Right ventricle myocardium inferior (tissue), 1 donor: Measurements from ENCODE around the gene UBE2D4. TPM values are rescaled to one million over a fixed set of nuclear protein-coding genes. Genes with fewer than 3 reads are reported as not detected.

Experiments used
- ATAC-seq: fragments of 200-7000 bp; cut with Tn5 transposase; one replicate; pipeline ENCODE4 v1.9.1; 2020; ENCODE audit warnings: mild to moderate bottlenecking, moderate library complexity
- DNase-seq: peaks from one replicate; pipeline ENCODE4 v3.0.0; 2021; ENCODE audit errors: missing footprints
- intact Hi-C: fragments of 100-400 bp; cut with DNase I; formaldehyde crosslinking; loops from one replicate; pipeline ENCODE4 v1.11.0; 2022
- total RNA-seq: library from RNA; stranded (reverse); fragmentation: NEBNext Ultra II Directional; extraction: Animal tissue kit (Norgen Biotek cat#: 25700); gene quantifications from one replicate; pipeline ENCODE4 v1.2.1, GENCODE V29; 2021
- donor health status: DM: no; HTN: yes; CAD: no; lungs with severe emphysema.

Gene UBE2D4
- total RNA-seq, 1 donor from 2014 or later, result 51.2 TPM

DNA sequence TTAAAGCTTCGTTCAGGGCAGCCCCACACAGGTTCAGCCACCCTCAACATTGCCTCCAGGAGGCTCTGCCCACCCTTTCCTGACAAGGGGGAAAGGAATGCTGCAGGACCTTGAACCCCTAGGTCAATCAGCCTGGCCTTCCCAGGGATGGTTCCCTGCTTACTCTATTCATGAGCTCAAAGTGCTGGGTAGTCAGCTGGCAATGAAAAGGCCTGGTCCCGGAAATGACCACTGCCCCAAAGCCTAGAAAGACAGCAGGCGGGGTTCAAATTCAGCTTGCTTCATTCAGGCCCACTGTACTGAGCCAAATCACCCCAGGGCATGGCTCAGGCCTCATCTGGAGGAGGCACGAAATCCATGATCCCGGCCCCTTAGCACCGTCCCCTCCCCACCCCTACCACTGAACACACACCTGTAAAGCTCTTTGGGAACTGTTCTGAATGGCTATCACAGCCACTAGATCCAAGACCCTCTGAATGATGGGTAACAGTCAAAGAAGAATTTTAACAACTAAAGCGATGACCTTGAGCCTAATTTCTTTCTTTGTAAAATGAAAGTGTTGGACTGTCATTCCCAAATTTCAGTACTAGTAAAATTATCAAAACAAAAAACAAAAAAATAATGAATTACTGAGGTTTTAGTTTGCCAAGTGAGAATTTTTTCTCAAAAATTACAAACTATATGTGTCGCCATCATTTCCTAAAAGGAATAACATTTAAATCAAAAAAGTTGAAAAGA lies 20.9 kb upstream of the UBE2D4 start:
- peak; percentile 23 for ATAC-seq
- intact Hi-C loops, result no loop called here
- DNase-seq, result no peak

DNA sequence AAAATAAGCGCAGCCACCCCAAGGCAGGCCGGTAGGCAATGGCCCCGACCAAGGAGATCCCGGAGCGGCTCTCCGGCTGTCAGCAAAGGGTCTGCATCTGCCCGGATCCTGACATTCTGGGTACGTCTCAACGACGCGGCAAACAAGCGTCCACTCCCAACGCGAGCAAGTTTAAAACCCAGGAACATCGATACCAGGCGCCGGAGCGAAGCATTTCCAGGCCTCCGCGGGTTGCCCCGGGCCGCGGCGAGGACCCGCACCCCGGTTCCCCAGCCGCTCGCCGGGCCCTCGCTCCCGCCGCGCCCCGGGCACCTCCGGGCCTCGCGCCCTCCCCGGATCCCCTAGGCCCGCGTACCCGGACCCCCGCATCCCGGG lies 20.3 kb upstream of the UBE2D4 start:
- intact Hi-C loops, result no loop called here
- DNase-seq (no peak), ATAC-seq (peak; percentile 25)

DNA sequence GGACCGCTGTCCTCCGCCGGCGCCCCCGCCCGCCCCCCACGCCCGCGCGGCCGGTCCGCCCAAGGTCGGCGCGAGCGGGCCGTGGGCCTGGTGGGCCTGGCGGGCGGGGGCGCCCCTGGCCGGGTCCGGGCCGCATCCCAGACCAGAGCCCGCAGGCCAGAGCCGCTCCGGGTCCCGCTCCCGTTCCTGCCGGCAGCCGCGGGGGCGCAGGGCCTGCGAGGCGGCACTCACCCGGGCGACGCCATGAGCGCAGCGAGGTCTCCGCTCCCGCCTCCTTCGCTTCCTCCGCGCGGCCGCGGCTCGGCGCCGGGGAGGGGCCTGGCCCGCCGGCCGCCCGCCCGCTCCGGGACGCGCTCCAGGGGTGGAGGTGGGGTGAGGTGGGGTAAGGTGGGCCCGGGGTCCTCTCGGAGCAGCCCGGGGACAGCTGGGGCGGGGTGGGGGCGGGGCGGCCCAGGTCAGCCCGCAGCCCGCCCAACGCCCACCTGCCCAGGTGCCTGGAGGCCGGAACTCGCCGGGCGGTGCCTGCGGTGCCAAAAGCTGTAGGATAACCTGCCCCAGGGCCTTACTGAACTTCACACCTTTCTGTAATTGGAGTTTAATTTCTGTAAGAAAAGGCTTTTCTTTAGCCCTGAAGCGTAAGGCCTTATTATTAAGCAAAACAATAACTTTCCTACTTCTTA lies 19.8 kb upstream of the UBE2D4 start, which contains the start of gene URGCP:
URGCP (minus strand) TSS at position 266 of the 680 bp plus-strand sequence; CDS start at position 245, 21 bp downstream.
- DNase-seq (peak; percentile 79), ATAC-seq (peak; percentile 84)
- intact Hi-C loops, result no loop called here

DNA sequence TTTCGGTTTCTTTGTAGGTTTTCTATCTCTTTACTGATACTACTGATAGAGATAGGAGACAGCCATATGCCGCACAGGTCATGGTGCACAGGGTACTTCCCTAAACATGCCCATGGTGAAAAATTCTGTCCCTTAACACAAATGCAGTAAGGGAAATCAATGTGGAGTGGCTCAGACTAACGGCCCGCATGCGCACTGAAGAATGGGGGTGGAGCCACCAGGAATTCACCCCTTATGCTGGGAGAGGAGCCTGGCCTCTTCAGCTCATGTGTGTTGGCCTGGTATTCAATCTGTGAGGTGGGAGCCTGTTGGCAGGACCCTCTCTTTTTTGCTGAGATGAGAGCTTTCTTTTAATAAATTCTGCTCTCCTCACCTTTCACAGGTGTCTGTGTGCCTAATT lies 11.4 kb upstream of the UBE2D4 start:
- ATAC-seq (no peak), DNase-seq (no peak)
- intact Hi-C loops, result no loop called here

DNA sequence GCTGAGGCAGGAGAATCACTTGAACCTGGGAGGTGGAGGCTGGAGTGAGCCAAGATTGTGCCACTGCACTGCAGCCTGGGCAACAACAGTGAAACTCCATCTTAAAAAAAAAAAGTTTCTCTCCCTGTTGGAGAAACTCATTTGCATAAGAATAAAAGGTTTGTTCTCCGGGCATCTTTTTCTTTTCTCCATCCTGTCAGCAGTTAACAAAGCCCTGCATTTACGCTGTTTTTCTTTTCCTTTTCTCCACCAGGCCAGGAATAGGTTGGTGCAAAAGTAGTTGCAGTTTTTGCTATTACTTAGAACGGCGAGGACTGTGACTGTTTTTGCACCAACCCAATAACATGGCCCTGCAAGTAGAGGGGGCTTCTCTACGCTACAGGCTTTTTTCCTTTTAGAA lies 10.3 kb upstream of the UBE2D4 start:
- intact Hi-C loops, result no loop called here
- no peak for DNase-seq
- no peak for ATAC-seq

DNA sequence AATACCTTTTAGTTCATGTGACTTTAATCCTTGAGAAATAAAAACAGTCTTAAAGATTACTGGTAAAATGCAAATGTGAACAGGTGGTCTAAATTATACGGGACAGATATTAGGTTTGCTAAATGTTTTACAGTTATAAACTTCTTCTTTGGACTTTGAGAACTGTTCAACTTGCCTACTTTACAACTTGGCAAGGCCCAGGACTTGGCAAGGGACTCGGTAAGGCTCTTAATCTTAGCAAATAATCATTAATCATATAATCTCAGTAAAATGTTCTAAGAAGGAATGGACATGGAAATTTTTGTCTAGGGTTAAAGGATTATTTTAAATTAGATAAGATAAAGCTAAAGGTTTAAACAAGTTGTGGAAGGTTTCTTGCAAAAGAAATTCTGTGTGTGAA lies 4.8 kb upstream of the UBE2D4 start:
- intact Hi-C loops, result no loop called here
- ATAC-seq (no peak), DNase-seq (no peak)

DNA sequence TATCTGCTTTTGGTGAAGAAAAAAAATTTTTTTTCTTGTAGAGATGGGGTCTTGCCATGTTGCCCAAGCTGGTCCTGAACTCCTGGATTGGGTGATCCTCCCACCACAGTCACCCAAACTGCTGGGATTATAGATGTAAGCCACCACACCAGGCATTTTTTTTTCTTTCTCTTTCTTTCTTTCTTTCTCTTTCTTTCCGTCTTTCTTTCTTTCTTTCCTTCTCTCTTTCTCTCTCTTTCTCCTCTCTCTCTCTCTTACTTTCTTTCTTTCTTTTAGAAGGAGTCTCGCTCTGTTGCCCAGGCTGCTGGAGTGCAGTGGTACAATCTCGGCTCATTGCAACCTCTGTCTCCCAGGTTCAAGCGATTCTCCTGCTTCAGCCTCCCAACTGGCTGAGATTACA lies 3.5 kb upstream of the UBE2D4 start:
- intact Hi-C loops, result no loop called here
- no peak for ATAC-seq

DNA sequence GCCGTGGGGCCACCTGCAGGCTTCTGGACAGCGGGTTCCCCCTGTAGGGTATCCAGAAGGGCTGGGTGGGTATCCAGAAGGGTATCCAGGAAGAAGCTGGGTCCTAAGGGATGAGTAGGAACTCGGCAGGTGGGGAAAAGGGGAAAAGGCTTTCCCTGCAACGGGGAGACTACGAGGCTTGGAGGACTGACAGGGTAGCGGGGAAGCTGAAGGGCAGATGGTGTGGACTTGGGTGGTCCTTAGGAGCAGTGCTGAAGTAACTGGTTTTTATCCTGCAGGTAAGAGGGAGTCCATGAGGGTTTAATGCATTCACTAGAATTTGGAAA lies 525 bp downstream of the UBE2D4 start:
- intact Hi-C loops, result no loop called here
- ATAC-seq (no peak), DNase-seq (no peak)

More for the DNA sequence above, 3.5 kb upstream of the UBE2D4 start:
- no peak for DNase-seq

DNA sequence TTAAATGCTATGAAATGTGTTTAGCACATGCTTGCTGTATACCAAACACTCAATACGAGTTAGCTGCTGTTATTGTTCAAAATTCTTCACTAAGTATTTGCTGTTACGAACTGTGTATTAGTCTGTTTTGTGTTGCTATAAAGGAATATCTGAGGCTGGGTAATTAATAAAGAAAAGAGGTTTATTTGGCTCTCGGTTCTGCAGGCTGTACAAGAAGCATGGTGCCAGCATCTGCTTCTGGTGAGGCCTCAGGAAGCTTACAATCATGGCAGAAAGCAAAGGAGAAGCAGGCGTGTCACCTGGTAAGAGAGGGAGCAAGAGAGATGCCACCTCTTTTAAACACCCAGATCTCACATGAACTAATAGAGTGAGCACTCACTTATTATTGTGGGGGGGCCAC lies 1.6 kb downstream of the UBE2D4 start:
- intact Hi-C loops, result no loop called here
- no peak for ATAC-seq
- DNase-seq, result no peak

DNA sequence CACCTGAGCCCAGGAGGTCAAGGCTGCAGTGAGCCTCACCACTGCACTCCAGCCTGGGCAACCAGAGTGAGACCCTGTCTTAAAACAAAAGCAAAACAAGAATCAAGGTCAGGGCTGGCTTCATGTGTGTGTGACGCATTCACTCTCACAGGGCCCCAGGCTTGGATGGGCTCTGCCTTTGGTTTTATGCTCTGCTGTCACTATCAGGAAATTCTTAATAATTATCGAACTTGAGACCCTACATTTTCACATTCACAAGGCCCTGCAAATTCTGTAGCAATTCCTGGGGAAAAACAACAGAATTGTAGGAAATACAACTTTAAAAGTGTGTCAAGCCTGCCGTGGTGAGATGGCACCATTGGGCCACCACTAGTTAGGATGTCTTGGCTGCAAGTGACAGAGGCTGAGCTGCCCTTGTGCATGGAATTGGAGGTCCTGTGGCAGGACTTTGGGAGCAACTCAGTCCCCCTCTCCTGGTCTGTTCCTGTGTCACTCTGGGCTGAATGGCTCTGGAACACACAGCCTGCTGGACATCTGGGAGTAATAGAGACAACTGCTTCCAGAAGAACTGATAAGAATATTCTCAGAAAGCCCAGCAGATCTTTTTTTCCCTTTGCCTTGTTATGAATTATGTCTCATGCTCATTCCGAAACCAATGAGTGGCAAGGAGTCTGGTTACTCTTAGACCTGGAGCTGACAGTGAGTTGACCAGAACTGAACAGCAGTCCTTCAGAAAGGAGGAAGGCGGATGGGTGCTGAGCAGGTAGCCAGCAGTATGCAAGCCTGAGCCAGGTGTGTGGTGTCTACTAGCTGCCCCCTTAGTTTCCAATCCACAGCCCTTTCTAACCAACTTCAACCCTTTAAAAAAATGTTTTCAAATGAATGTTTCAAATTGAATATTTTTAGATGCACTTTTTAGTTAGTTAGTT lies 3.6 kb downstream of the UBE2D4 start:
- intact Hi-C loops, result no loop called here

DNA sequence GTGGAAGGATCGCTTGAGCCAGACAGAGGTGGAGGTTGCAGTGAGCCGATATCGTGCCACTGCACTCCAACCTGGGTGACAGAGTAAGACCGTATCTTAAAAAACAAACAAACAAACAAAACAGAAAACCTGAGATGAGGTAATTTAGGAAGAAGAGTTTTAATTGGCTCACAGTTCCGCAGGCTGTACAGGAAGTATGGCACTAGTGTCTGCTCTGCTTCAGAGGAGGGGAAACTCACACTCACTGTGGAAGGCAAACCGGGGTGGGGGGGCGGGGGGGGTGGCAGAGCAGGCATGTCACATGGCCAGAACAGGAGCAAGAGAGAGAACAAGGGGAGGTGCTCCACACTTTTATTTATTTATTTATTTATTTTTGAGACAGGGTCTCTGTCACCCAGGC lies 5.1 kb downstream of the UBE2D4 start:
- intact Hi-C loops, result no loop called here
- DNase-seq, result no peak
- no peak for ATAC-seq

More for the DNA sequence above, 3.6 kb downstream of the UBE2D4 start:
- no peak for ATAC-seq
- DNase-seq, result no peak

DNA sequence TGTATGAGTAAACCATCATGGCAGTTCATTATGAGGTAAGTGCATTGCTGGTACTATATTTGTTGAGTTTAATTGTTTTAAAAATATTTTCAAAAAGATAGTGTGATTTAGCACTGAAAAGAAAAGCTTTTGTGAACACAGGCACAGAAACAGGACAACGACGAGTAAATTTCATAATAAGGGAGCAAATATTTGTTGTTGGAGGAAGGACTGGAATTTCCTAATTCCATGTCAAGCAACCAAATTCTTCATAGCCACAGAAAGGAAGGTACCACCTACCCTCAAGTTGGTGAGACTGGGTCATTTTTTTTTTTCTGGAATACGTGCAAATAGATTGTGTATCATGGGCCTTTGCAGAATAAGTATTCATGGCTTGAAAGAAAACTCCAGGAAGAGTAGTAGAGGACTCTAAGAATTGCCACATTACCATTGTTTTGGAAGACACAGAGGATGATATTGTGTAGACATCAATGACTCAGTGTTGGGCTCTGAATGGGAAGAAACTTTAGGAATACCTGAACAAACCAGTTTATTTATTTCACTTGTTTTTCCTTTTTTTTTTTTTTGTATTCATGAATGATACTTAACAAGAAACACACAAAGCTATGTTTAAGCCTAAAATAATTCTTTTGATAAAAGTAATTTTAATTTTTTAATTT lies 7.8 kb downstream of the UBE2D4 start:
- intact Hi-C loops, result no loop called here
- DNase-seq (no peak), ATAC-seq (no peak)

DNA sequence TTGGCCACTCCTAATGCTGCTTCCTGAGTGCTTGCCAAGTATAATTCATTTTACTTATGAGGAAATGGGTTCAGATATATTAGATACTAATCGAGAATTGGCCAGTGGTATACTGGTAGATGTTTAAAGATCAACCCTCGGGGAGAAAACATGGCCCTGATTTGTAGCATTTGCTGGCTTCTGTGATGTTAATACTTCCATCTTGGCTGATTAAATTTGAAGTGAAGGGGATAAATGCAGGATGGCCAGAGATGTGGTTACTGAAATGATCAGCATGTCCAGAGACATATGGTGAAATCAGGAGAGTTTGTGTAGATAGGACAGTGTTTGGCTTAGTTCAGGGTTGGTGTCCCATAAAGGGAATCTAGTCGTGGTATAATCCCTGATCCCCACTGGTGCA lies 11.2 kb downstream of the UBE2D4 start:
- intact Hi-C loops, result no loop called here
- ATAC-seq (no peak), DNase-seq (no peak)

DNA sequence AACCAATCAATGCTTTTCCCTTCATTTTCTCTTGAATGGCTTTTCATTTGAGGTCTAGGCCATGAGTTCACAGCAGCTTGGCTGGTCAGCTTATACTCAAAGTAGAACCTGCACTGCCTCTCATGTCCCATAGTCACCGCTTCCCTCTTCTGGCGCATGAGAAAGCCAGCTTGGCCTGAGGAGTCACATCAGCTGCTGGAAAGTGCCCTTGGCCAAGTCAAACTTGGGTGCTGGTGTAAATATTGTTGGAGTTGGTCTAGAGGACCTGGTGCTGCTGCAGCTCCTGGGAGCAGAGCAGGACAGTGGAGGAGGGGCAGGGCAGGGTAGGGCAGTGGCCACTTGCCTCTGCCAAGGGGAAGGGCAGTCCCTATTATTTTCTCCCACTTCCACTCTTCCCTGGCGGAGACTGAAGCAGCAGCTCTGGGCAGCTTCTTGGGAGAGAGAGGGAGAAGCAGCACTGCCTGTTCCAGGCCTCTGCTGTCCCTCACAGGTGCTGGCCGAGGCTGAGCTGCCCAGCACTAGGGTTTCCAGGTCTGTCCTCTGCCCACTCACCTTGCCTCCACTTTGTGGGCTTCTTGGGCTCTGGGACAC lies 12.8 kb downstream of the UBE2D4 start:
- ATAC-seq (no peak), DNase-seq (no peak)
- intact Hi-C loops, result no loop called here

DNA sequence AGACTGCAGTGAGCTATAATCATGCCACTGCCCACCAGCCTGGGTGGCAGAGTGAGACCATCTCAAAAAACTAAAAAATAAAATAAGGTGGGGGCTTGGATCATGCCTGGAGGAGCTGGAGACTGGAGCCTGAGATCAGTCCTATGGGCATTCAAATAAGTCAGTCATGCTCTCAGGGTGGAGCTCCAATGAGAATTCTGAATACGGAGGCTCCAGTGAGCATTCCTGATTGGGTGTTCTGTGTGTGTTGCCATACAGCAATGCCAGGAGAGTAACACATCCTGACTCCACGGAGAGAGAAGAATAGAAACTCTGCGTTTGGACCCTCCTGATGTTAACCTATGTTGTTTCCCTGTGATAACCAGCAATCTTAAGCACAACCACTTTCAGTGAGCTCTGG lies 16.0 kb downstream of the UBE2D4 start:
- no peak for ATAC-seq
- intact Hi-C loops, result no loop called here

DNA sequence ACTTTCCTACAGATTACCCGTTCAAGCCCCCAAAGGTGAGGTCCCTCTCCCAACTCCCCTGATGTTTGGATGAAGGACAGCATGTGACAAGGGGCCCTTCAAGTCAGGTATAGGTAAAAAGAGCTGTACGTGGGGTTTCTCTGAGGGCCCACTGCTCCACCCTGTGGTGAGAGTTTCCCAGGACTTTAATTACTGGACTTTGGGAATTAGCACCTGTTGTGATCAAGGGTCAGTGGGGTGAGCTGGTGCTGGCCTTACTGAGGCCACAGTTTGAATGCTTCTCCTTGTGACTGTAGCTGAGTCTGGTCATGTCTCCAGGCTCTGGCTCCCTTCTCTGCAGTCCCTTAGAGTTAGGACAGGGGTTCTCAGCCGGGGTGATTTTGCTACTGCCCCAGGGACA lies 16.8 kb downstream of the UBE2D4 start:
- DNase-seq (no peak), ATAC-seq (no peak)
- intact Hi-C loops, result no loop called here

More for the DNA sequence above, 16.0 kb downstream of the UBE2D4 start:
- no peak for DNase-seq

DNA sequence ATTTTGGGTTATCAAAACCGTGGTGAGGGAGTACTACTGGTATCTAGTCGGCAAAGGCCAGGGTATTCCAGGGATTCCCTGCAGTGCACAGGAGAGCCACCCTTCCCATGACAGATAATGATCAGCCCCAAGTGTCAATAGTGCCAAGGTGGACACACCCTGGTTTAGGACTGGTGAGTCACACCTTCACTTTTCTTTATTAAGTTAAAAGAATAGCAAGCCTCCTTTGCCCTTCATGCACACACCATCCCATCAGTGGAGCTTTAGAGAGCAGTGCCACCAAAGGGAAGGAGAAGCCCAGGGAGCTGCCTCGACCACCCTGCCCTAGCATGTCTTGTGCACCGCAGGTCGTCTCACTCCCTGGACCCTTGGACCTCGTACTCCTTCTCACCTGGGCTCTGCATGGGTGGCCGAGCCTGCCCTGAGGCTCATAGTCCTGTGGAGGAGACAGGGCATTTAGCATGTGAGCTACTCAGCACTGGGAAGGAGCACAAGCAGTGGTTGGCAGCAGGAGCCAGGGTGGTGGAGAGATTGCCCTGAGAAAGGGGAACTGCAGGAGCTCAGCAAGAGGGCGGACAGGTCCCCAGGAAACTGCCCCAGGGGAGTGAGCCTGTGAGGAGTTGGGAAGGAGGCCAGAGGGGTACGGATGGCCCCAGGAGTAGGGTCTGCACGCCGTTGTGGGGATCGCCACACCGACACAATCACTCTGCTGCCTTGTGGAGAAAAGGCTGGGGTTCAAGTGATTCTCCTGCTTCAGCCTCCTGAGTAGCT lies 17.4 kb downstream of the UBE2D4 start:
- intact Hi-C loops, result no loop called here
- no peak for ATAC-seq

DNA sequence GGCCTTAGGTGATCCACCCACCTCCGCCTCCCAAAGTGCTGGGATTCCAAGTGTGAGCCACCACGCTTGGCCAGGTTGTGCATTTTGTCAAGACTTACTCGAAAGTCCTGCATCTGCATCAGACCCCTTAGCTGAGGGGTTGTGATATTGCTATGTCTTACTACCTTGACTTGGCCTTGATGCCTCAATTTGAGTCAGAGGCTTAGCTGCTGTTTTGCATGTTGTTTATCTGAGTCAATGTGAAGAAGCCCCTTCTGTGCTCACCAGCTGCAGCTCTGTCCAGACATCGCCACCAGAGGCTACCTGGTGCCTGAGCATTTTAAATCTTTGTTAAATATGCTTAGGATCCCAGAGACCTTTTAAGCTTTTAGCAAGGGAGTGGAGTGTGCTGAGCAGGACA lies 18.1 kb downstream of the UBE2D4 start:
- intact Hi-C loops, result no loop called here
- ATAC-seq (no peak), DNase-seq (no peak)

More for the DNA sequence above, 17.4 kb downstream of the UBE2D4 start:
- DNase-seq, result no peak
